Brain microvascular endothelial cell (primary cell): ENCODE measurements around the gene SOWAHA.

Source experiments
- DNase-seq: peaks from one replicate; pipeline ENCODE4 v3.0.0-alpha.2; 2020
- H3K27ac ChIP-seq: fragments of 250-450 bp; sonication (Bioruptor Pico); 2 replicates; pipeline ENCODE4 v1.5.1; 2020; ENCODE audit warnings: mild to moderate bottlenecking, moderate library complexity
- H3K27me3 ChIP-seq: fragments of 250-450 bp; sonication (Bioruptor Pico); replicated peaks from 2 replicates; pipeline ENCODE4 v1.5.1; 2020; ENCODE audit warnings: mild to moderate bottlenecking
- H3K36me3 ChIP-seq: fragments of 250-450 bp; sonication (Bioruptor Pico); replicated peaks from 2 replicates; pipeline ENCODE4 v1.5.1; 2020; ENCODE audit warnings: mild to moderate bottlenecking
- H3K4me3 ChIP-seq: 2 replicates; pipeline ENCODE4 v1.5.1; 2011; ENCODE audit warnings: low read depth, mild to moderate bottlenecking, control low read depth, low read length, moderate library complexity
- CTCF ChIP-seq: IDR thresholded peaks from 2 replicates; pipeline ENCODE4 v1.5.1; 2011; ENCODE audit warnings: low read depth, mild to moderate bottlenecking, moderate library complexity, low read length, control low read depth, inconsistent platforms; ENCODE audit errors: missing control alignments
- in situ Hi-C: cut with HindIII; loops from 2 replicates; pipeline ENCODE4 v1.10.0; 2017; ENCODE audit warnings: low sequenced_read_pairs, low pct_ligation_motif_present

The SOWAHA gene

DNA sequence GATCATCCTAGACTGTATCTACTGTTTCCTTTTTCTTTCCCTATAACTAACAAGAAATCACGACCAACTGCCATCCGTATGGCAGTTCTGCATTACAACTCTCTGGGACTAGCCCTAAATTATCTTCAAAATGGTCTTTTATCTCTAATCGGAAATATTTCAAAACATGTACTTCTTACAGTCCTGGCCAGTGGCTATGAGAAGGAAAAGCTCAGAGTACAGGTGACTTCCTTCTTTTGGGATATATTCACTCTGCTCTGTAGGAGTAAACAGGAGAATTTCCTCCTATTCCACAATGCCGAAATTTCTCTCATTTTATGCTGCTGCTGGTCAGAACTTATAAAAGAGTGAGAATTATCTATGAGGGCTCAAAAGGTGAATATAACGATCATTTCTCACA is 34.2 kb upstream of the SOWAHA start:
- no peak for TF ChIP-seq CTCF

GRCh38 chr5:132779961-132780360 is 33.1 kb upstream of the SOWAHA start:
- DNase-seq = no peak
- in situ Hi-C loops = no loop called here
- Histone ChIP-seq H3K27me3 (no peaks in the 10 kb centered on the region), H3K4me3 (no peak overlapping the region), H3K36me3 (no peaks in the 10 kb centered on the region), H3K27ac (no peak overlapping the region)
- TF ChIP-seq CTCF = no peak

More for the DNA sequence above, 34.2 kb upstream of the SOWAHA start:
- Histone ChIP-seq H3K36me3 (no peaks in the 10 kb centered on the region), H3K27me3 (no peaks in the 10 kb centered on the region), H3K27ac (no peak overlapping the region), H3K4me3 (no peak overlapping the region)
- in situ Hi-C loops = no loop called here
- no peak for DNase-seq

DNA sequence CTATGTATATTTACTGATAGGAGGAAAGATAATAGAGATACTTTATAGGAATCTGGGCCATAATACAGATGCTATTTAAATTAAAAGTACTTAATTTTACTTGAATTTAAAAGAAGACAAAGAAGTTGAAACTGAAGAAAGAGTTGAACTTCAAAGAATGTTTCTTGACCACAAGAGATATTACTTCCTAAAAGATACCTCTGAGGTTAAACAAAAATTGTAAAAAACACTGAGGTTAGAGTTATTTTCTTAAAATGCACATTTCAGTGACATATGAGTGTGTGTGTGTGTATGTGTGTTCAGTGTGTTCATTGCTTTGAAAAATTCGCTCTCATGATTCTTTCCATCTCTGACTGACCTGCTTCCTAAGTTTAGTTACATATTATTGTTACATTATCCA is 32.5 kb upstream of the SOWAHA start:
- no peak for TF ChIP-seq CTCF
- Histone ChIP-seq H3K27me3 (no peaks in the 10 kb centered on the region), H3K27ac (no peak overlapping the region), H3K4me3 (no peak overlapping the region), H3K36me3 (no peaks in the 10 kb centered on the region)
- in situ Hi-C loops = no loop called here
- DNase-seq = no peak

- no peak overlapping the region for H3K27ac ChIP-seq
- no peak for DNase-seq
- no peak for TF ChIP-seq CTCF
- in situ Hi-C loops = no loop called here
- no peaks in the 10 kb centered on the region for H3K27me3 ChIP-seq
- no peak overlapping the region for H3K4me3 ChIP-seq
- H3K36me3 ChIP-seq = no peaks in the 10 kb centered on the region
These were observed 32.1 kb upstream of the SOWAHA start for GRCh38 chr5:132781029-132781428.

DNA sequence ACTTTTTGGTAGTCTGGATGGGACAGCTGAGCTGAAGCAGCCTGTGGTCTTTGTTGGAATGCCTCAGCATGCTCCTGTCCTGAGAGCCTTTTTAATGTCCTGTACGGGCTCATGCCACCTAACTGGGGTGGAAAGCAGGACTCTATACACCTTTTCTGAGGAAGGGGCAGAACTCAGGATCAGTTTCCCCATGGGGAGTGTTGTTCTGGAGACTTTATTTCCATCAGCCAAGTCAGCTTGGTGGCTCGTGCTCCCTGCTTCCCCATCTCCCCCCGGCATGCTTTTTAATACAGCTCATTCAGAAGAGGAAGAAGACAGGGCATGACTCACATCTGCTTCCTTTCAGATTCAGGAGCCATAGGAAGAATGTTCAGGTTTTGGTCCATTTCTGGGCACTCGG is 31.0 kb upstream of the SOWAHA start:
- no peak overlapping the region for H3K27ac ChIP-seq
- TF ChIP-seq CTCF = no peak
- H3K36me3 ChIP-seq = no peaks in the 10 kb centered on the region
- in situ Hi-C loops = no loop called here
- H3K27me3 ChIP-seq = no peaks in the 10 kb centered on the region
- no peak overlapping the region for H3K4me3 ChIP-seq
- DNase-seq = peak; percentile 53

- H3K4me3 ChIP-seq = no peak overlapping the region
- no peaks in the 10 kb centered on the region for H3K27me3 ChIP-seq
- no peak for TF ChIP-seq CTCF
- no peaks in the 10 kb centered on the region for H3K36me3 ChIP-seq
- DNase-seq = peak; percentile 12
- H3K27ac ChIP-seq = no peak overlapping the region
- in situ Hi-C loops = no loop called here
These were observed 27.7 kb upstream of the SOWAHA start for GRCh38 chr5:132785365-132785764.
